Thyroid gland (tissue), 4 donors: ENCODE results near the gene KLK3. TPM values are rescaled to one million over a fixed set of nuclear protein-coding genes. Genes with fewer than 3 reads are reported as not detected.

ENCODE experiments used
- DNase-seq, 2 donors: peaks; one replicate each; pipeline ENCODE4 v3.0.0-alpha.2; 2019
- H3K27ac ChIP-seq, 3 donors: fragments of 200-600 bp; sonication (generic); 1 replicate in 2 of 3; 2 replicates in 1 of 3; pipeline ENCODE4 v1.5.1; 2016 to 2019; ENCODE audit warnings: mild to moderate bottlenecking in 1 of 3, moderate library complexity in 1 of 3
- H3K27me3 ChIP-seq: fragments of 200-600 bp; sonication (generic); one replicate; pipeline ENCODE4 v1.5.1; 2019
- H3K36me3 ChIP-seq, 2 donors: fragments of 200-600 bp; sonication (generic); one replicate each; pipeline ENCODE4 v1.5.1; 2016 to 2019
- H3K4me1 ChIP-seq, 2 donors: fragments of 200-600 bp; sonication (generic); one replicate each; pipeline ENCODE4 v1.5.1; 2017 to 2019
- H3K4me3 ChIP-seq, 3 donors: fragments of 200-600 bp; sonication (generic); replicated peaks in 1 of 3; 1 replicate in 2 of 3; 2 replicates in 1 of 3; pipeline ENCODE4 v1.5.1; 2016; ENCODE audit warnings: mild to moderate bottlenecking in 1 of 3
- H3K9me3 ChIP-seq: fragments of 200-600 bp; sonication (generic); one replicate; pipeline ENCODE4 v1.5.1; 2017
- CTCF ChIP-seq, 6 experiments: fragments of 200-600 bp in 3 of 6; fragments of 450-650 bp in 3 of 6; sonication (generic) in 3 of 6; IDR thresholded peaks; one replicate each; pipeline ENCODE4 v1.5.1; 2016 to 2019; ENCODE audit warnings: antibody characterized with exemption in 6 of 6, mild to moderate bottlenecking in 2 of 6, inconsistent platforms in 1 of 6, moderate library complexity in 1 of 6
- POLR2A ChIP-seq, 2 donors: fragments of 450-650 bp; IDR thresholded peaks; one replicate each; pipeline ENCODE4 v1.6.1; 2017; ENCODE audit warnings: antibody characterized with exemption in 2 of 2, mild to moderate bottlenecking in 2 of 2, moderate library complexity in 1 of 2
- WGBS, 2 donors: methylation state at CpG; one replicate each; pipeline ENCODE4 v1.1.5; 2017; 5-methylcytosine and 5-hydroxymethylcytosine counted together
- intact Hi-C: fragments of 100-400 bp; cut with DNase I; formaldehyde crosslinking; loops from one replicate; pipeline ENCODE4 v1.15.1; 2023
- total RNA-seq, 4 donors: library from RNA; depleted of rRNA; stranded (reverse); fragments of >200 nt; gene quantifications; one replicate each; pipeline ENCODE4 v1.2.3, GENCODE V29; 2016

The KLK3 gene
- total RNA-seq, 4 donors from 2014 or later: 0.54 to 1.3 TPM; not detected in 2

DNA sequence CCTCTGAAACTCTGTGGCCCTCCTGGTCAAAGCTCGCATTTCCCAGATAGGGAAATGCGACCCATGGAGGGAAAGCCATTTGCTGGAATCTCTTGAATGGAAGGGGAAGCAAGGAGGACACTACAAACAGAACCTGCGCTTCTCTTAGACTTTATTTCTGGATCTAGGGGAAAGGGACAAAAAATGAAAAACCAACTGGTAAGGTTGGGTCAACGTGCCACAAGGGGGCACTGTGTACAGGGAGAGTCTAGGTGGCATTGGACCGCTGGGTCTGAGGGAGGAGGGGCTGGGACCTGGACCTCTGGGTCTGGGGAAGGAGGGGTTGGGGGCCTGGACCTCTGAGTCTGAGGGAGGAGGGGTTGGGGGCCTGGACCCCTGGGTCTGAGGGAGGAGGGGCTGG lies 51.5 kb downstream of the KLK3 start:
- Histone ChIP-seq H3K4me1 (peaks cover 6 to 8% of the 10 kb centered on the region in 2 donors), H3K9me3 (no peaks in the 10 kb centered on the region), H3K4me3 (no peak overlapping the region), H3K27me3 (no peaks in the 10 kb centered on the region), H3K36me3 (no peaks in the 10 kb centered on the region), H3K27ac (no peak overlapping the region)
- TF ChIP-seq POLR2A (IDR thresholded peaks at IDR 0.05): no peak
- TF ChIP-seq CTCF (IDR thresholded peaks at IDR 0.05): peak in 3 of 6 experiments; percentile 30 to 43 (median 38)
- 25 to 28% methylated on average over 5 of the region's 5 CpGs for WGBS, 2 donors
- intact Hi-C loops: no loop called here
- DNase-seq: peak; percentile 47 to 65

DNA sequence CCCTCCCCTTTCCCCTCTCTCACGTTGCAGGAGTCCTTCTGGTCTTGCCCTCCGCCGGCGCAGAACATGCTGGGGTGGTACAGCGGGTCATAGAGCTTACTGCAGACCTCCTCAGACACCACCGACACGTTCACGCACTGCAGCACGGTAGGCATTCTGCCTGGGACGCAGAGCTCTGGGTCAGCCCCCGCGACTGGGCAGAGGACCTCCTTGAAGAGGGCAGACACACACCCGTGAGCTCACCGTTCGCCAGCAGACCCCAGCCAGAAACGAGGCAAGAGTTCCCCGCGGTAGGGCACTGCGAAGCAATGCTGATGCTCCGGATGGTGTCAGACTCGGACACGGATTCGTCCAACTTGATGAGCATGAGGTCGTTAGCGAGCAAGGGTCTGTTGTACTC lies 53.6 kb downstream of the KLK3 start:
- Histone ChIP-seq H3K27ac (no peak overlapping the region), H3K4me3 (no peak overlapping the region), H3K4me1 (peaks cover 6 to 12% of the 10 kb centered on the region in 2 donors), H3K27me3 (no peaks in the 10 kb centered on the region), H3K36me3 (no peaks in the 10 kb centered on the region), H3K9me3 (no peaks in the 10 kb centered on the region)
- DNase-seq: no peak
- 57 to 62% methylated on average over 19 to 25 of the region's 25 CpGs for WGBS, 2 donors
- TF ChIP-seq POLR2A (IDR thresholded peaks at IDR 0.05) (no peak), CTCF (IDR thresholded peaks at IDR 0.05) (no peak)
- intact Hi-C loops: no loop called here

- no peak overlapping the region for H3K27ac ChIP-seq
- H3K9me3 ChIP-seq: no peaks in the 10 kb centered on the region
- peak overlapping the region in 1 of 3 donors; percentile 17 for H3K4me3 ChIP-seq
- TF ChIP-seq POLR2A (IDR thresholded peaks at IDR 0.05) (peak in 1 of 2 donors; percentile 31), CTCF (IDR thresholded peaks at IDR 0.05) (no peak)
- peaks cover 6 to 12% of the 10 kb centered on the region in 2 donors for H3K4me1 ChIP-seq
- intact Hi-C loops: no loop called here
- no peaks in the 10 kb centered on the region for H3K27me3 ChIP-seq
- DNase-seq: peak; percentile 76
- no peaks in the 10 kb centered on the region for H3K36me3 ChIP-seq
- WGBS, 2 donors: 4 to 8% methylated on average over 22 to 26 of the region's 36 CpGs
Measured at GRCh38 chr19:50909240-50910070, 54.7 kb downstream of the KLK3 start.

Other genes starting within 250 kb of the KLK3 start
- gene SYT3, start 215.0 kb upstream of the KLK3 start, total RNA-seq: 1 to 10 TPM in 2 of 4 donors, under 1 TPM in 1, not detected in 1; 0.67 to 1.4 (median 1.3) TPM
- gene C19orf81, start 205.5 kb upstream of the KLK3 start, total RNA-seq: 1 to 10 TPM in 1 of 4 donors, not detected in 3; 1.7 TPM
- under 1 TPM in 2 of 4 donors, not detected in 2; 0.10 to 0.45 TPM for gene SHANK1, start 135.1 kb upstream of the KLK3 start, total RNA-seq
- 10 to 100 TPM in 1 of 4 donors, 1 to 10 TPM in 3; 5.0 to 16.0 (median 8.9) TPM for gene CLEC11A, start 131.6 kb upstream of the KLK3 start, total RNA-seq
- not detected for gene GPR32, start 84.5 kb upstream of the KLK3 start, total RNA-seq
- not detected for gene ACP4, start 64.5 kb upstream of the KLK3 start, total RNA-seq
- gene KLK1, start 31.1 kb upstream of the KLK3 start, total RNA-seq: 1 to 10 TPM in 2 of 4 donors, under 1 TPM in 1, not detected in 1; 0.67 to 6.6 (median 6.1) TPM
- 1 to 10 TPM in 2 of 4 donors, under 1 TPM in 1, not detected in 1; 0.81 to 2.8 (median 1.8) TPM for gene KLK15, start 21.3 kb upstream of the KLK3 start, total RNA-seq
- 10 to 100 TPM in 1 of 4 donors, 1 to 10 TPM in 3; 2.8 to 11.0 (median 5.0) TPM for gene KLK2, start 18.5 kb downstream of the KLK3 start, total RNA-seq
- gene KLK4, start 56.5 kb downstream of the KLK3 start, total RNA-seq: 1 to 10 TPM in 3 of 4 donors, not detected in 1; 1.1 to 3.1 (median 1.9) TPM
- gene KLK5, start 98.1 kb downstream of the KLK3 start, total RNA-seq: under 1 TPM in 1 of 4 donors, not detected in 3; 0.44 TPM
- not detected for gene KLK6, start 114.7 kb downstream of the KLK3 start, total RNA-seq
- gene KLK7, start 129.0 kb downstream of the KLK3 start, total RNA-seq: under 1 TPM in 2 of 4 donors, not detected in 2; 0.34 to 0.89 TPM
- under 1 TPM in 1 of 4 donors, not detected in 3; 0.78 TPM for gene KLK8, start 146.7 kb downstream of the KLK3 start, total RNA-seq
- gene KLK10, start 164.8 kb downstream of the KLK3 start, total RNA-seq: under 1 TPM in 1 of 4 donors, not detected in 3; 0.63 TPM
- under 1 TPM in 2 of 4 donors, not detected in 2; 0.40 to 0.93 TPM for gene KLK11, start 171.7 kb downstream of the KLK3 start, total RNA-seq
- not detected for gene KLK12, start 180.1 kb downstream of the KLK3 start, total RNA-seq
- under 1 TPM in 2 of 4 donors, not detected in 2; 0.22 to 0.73 TPM for gene KLK13, start 210.2 kb downstream of the KLK3 start, total RNA-seq
- gene KLK14, start 228.0 kb downstream of the KLK3 start, total RNA-seq: not detected